ENCODE results near the gene ZC3H18.

The ZC3H18 gene

GRCh38 chr16:88584676-88585075 lies 14.5 kb downstream of the ZC3H18 start:
- DNase-seq = no peak

GRCh38 chr16:88585269-88585668 lies 15.1 kb downstream of the ZC3H18 start:
- no peak for DNase-seq

GRCh38 chr16:88585927-88586581 lies 15.9 kb downstream of the ZC3H18 start:
- no peak for DNase-seq

GRCh38 chr16:88588148-88588547 lies 17.9 kb downstream of the ZC3H18 start:
- DNase-seq = no peak

GRCh38 chr16:88588754-88589153 lies 18.6 kb downstream of the ZC3H18 start:
- no peak for DNase-seq

- DNase-seq = no peak
These were observed 19.2 kb downstream of the ZC3H18 start for GRCh38 chr16:88589441-88589840.

- no peak for DNase-seq
These were observed 21.4 kb downstream of the ZC3H18 start for GRCh38 chr16:88591577-88592021.

- DNase-seq = no peak
These were observed 22.9 kb downstream of the ZC3H18 start for GRCh38 chr16:88593061-88593460.

- DNase-seq = no peak
These were observed 23.3 kb downstream of the ZC3H18 start for GRCh38 chr16:88593489-88593888.

- DNase-seq = no peak
These were observed 23.7 kb downstream of the ZC3H18 start for GRCh38 chr16:88593910-88594309.

- DNase-seq = no peak
These were observed 24.9 kb downstream of the ZC3H18 start for GRCh38 chr16:88595101-88595500.

GRCh38 chr16:88595921-88596320 lies 25.7 kb downstream of the ZC3H18 start:
- DNase-seq = no peak

- no peak for DNase-seq
These were observed 26.3 kb downstream of the ZC3H18 start for GRCh38 chr16:88596483-88596882.

GRCh38 chr16:88597856-88598491 lies 27.8 kb downstream of the ZC3H18 start:
- no peak for DNase-seq

- DNase-seq = no peak
These were observed 29.0 kb downstream of the ZC3H18 start for GRCh38 chr16:88599092-88599733.

GRCh38 chr16:88599825-88600538 lies 29.8 kb downstream of the ZC3H18 start:
- DNase-seq = no peak

- DNase-seq = no peak
These were observed 30.3 kb downstream of the ZC3H18 start for GRCh38 chr16:88600539-88600896.

GRCh38 chr16:88601313-88602036 lies 31.3 kb downstream of the ZC3H18 start:
- no peak for DNase-seq

- DNase-seq = no peak
These were observed 31.9 kb downstream of the ZC3H18 start for GRCh38 chr16:88602091-88602490.

- no peak for DNase-seq
These were observed 35.3 kb downstream of the ZC3H18 start for GRCh38 chr16:88605186-88606147.

- no peak for DNase-seq
These were observed 36.0 kb downstream of the ZC3H18 start for GRCh38 chr16:88606148-88606757.
